Uterus (tissue), 2 donors: Measurements from ENCODE around the gene HPS4.

Experiments used
- POLR2A ChIP-seq, 2 donors: fragments of 450-650 bp; IDR thresholded peaks; one replicate each; pipeline ENCODE4 v1.6.1; 2016; ENCODE audit warnings: antibody characterized with exemption in 2 of 2, mild to moderate bottlenecking in 1 of 2, moderate library complexity in 1 of 2
- TF ChIP-seq, protein P1 (sequence below), 4 experiments: fragments of 200-600 bp in 2 of 4; fragments of 450-650 bp in 2 of 4; sonication (generic) in 2 of 4; IDR thresholded peaks; one replicate each; pipeline ENCODE4 v1.5.1; 2016 to 2019; ENCODE audit warnings: antibody characterized with exemption in 4 of 4, mild to moderate bottlenecking in 2 of 4, moderate library complexity in 1 of 4

DNA sequence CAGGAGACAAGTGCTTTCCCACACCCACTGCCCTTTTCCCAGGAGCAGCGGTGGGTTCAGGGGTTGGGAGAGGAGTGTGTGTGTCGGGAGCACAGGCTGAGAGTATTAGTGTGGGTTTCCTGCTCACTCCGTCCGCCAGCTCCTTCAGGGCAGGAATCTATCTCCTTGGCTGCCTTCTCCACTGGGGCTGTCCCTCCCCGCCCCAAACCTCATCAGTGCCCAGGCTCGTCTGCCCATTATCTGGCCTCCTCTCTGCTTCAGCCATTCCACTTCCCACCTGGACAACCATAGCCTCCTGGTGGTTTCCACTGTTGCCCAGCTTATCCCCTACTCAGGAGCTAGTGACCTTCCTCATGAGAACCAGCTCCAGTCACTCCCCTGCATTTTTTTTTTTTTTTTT, 34.6 kb downstream of the HPS4 start:
- TF ChIP-seq, protein P1, sequence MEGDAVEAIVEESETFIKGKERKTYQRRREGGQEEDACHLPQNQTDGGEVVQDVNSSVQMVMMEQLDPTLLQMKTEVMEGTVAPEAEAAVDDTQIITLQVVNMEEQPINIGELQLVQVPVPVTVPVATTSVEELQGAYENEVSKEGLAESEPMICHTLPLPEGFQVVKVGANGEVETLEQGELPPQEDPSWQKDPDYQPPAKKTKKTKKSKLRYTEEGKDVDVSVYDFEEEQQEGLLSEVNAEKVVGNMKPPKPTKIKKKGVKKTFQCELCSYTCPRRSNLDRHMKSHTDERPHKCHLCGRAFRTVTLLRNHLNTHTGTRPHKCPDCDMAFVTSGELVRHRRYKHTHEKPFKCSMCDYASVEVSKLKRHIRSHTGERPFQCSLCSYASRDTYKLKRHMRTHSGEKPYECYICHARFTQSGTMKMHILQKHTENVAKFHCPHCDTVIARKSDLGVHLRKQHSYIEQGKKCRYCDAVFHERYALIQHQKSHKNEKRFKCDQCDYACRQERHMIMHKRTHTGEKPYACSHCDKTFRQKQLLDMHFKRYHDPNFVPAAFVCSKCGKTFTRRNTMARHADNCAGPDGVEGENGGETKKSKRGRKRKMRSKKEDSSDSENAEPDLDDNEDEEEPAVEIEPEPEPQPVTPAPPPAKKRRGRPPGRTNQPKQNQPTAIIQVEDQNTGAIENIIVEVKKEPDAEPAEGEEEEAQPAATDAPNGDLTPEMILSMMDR (IDR thresholded peaks at IDR 0.05): no peak
- no peak for TF ChIP-seq POLR2A (IDR thresholded peaks at IDR 0.05)
